Adrenal gland (tissue), 5 donors: ENCODE results near the gene ERAL1.

Experiments used
- CTCF ChIP-seq, 6 experiments: fragments of 450-650 bp in 4 of 6; fragments of 200-600 bp in 2 of 6; sonication (generic) in 1 of 6; IDR thresholded peaks; 1 replicate in 5 of 6; 2 replicates in 1 of 6; pipeline versions ENCODE4 v1.5.1 to v1.8.0; 2016 to 2021; ENCODE audit warnings: antibody characterized with exemption in 6 of 6, mild to moderate bottlenecking in 2 of 6, moderate library complexity in 1 of 6
- POLR2A ChIP-seq, 2 donors: fragments of 450-650 bp; IDR thresholded peaks; one replicate each; pipeline ENCODE4 v1.6.1; 2017; ENCODE audit warnings: antibody characterized with exemption in 2 of 2, mild to moderate bottlenecking in 2 of 2, moderate library complexity in 1 of 2
- donor health status: DM: no; HTN: no; CAD: no.

GRCh38 chr17:28867276-28867675 is 12.5 kb downstream of the ERAL1 start:
- no peak for TF ChIP-seq CTCF (IDR thresholded peaks at IDR 0.05)
- TF ChIP-seq POLR2A (IDR thresholded peaks at IDR 0.05), result no peak
